Kidney epithelial cell (primary cell): Measurements from ENCODE around the gene GRIP1. TPM values are rescaled to one million over a fixed set of nuclear protein-coding genes. Genes with fewer than 3 reads are reported as not detected.

Experiments
- DNase-seq: peaks from one replicate; pipeline ENCODE4 v3.0.0-alpha.2; 2010; ENCODE audit warnings: low read depth
- H3K27me3 ChIP-seq: 2 replicates; pipeline ENCODE4 v1.6.0; 2011; ENCODE audit warnings: low read length; ENCODE audit not compliant: control insufficient read depth, insufficient read depth
- H3K36me3 ChIP-seq: 2 replicates; pipeline ENCODE4 v1.5.1; 2011; ENCODE audit warnings: low read length; ENCODE audit not compliant: control insufficient read depth, insufficient read depth
- H3K4me3 ChIP-seq: 2 replicates; pipeline ENCODE4 v1.5.1; 2011; ENCODE audit warnings: low read depth, mild to moderate bottlenecking, control low read depth, low read length
- CTCF ChIP-seq: IDR thresholded peaks from 2 replicates; pipeline ENCODE4 v1.5.1; 2011; ENCODE audit warnings: mild to moderate bottlenecking, moderate library complexity, low read length, control low read depth, inconsistent platforms; ENCODE audit not compliant: insufficient read depth, poor library complexity, severe bottlenecking
- total RNA-seq: library from RNA; depleted of rRNA; stranded (reverse); fragments of >200 nt; gene quantifications from 2 replicates; pipeline ENCODE4 v1.2.3, GENCODE V29; 2015

GRIP1 gene, protein sequence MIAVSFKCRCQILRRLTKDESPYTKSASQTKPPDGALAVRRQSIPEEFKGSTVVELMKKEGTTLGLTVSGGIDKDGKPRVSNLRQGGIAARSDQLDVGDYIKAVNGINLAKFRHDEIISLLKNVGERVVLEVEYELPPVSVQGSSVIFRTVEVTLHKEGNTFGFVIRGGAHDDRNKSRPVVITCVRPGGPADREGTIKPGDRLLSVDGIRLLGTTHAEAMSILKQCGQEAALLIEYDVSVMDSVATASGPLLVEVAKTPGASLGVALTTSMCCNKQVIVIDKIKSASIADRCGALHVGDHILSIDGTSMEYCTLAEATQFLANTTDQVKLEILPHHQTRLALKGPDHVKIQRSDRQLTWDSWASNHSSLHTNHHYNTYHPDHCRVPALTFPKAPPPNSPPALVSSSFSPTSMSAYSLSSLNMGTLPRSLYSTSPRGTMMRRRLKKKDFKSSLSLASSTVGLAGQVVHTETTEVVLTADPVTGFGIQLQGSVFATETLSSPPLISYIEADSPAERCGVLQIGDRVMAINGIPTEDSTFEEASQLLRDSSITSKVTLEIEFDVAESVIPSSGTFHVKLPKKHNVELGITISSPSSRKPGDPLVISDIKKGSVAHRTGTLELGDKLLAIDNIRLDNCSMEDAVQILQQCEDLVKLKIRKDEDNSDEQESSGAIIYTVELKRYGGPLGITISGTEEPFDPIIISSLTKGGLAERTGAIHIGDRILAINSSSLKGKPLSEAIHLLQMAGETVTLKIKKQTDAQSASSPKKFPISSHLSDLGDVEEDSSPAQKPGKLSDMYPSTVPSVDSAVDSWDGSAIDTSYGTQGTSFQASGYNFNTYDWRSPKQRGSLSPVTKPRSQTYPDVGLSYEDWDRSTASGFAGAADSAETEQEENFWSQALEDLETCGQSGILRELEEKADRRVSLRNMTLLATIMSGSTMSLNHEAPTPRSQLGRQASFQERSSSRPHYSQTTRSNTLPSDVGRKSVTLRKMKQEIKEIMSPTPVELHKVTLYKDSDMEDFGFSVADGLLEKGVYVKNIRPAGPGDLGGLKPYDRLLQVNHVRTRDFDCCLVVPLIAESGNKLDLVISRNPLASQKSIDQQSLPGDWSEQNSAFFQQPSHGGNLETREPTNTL
- total RNA-seq: 4.2 and 7.1 TPM in 2 replicates

GRCh38 chr12:66678338-66679275 is at the start of gene GRIP1:
Gene GRIP1, minus strand, starts transcription at chr12:66679076. Its CDS starts 172 bp downstream, at chr12:66678904.
- no peaks in the 10 kb centered on the region for H3K27me3 ChIP-seq
- H3K36me3 ChIP-seq: no peaks in the 10 kb centered on the region
- TF ChIP-seq CTCF: no peak
- DNase-seq: no peak
- no peak within 1 kb of the TSS for H3K4me3 ChIP-seq

DNA sequence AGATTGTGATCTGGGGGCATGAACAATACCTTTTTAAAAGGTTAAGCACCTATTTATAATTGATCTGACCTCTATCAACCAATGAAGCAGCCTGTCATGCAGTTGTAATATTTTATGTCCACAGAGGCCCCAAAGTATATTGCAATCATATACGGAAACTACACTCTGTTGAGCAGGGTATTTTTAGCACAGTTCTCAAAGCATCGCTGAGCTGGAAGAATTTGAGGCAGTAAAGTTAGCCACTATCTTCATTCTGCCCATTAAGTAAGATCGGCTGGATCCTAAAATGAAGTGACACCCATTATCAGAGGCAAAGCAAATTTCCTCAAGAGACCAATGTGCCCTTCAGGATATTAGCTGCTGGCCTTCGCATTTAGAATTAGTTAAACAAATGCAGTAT is 47.7 kb upstream of the GRIP1 start:
- Histone ChIP-seq H3K27me3 (no peaks in the 10 kb centered on the region), H3K36me3 (no peaks in the 10 kb centered on the region), H3K4me3 (no peak overlapping the region)
- no peak for TF ChIP-seq CTCF
- no peak for DNase-seq

GRCh38 chr12:66725031-66725430 is 46.2 kb upstream of the GRIP1 start:
- H3K36me3 ChIP-seq: no peaks in the 10 kb centered on the region
- no peak overlapping the region for H3K4me3 ChIP-seq
- TF ChIP-seq CTCF: no peak
- no peaks in the 10 kb centered on the region for H3K27me3 ChIP-seq
- DNase-seq: no peak

DNA sequence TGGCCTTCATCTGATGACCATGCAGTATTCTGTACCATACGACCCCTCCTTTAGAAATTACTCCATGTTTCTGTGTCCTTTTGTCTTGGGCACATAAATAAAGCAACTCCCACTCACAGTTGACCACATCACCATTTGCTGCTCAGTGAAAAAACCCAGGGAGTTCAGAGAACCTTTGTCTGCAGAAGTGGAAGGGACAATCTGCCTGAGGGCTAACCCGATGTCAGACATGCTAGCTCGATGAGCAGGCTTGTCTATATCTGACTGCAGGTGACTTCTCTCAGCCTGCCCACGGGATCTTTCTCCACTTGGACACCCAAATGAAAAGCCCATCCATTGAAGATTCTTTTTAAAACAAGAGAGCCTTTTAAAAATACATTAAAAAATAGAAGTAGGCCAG is 45.7 kb upstream of the GRIP1 start:
- TF ChIP-seq CTCF: no peak
- Histone ChIP-seq H3K27me3 (no peaks in the 10 kb centered on the region), H3K36me3 (no peaks in the 10 kb centered on the region), H3K4me3 (no peak overlapping the region)
- DNase-seq: no peak

DNA sequence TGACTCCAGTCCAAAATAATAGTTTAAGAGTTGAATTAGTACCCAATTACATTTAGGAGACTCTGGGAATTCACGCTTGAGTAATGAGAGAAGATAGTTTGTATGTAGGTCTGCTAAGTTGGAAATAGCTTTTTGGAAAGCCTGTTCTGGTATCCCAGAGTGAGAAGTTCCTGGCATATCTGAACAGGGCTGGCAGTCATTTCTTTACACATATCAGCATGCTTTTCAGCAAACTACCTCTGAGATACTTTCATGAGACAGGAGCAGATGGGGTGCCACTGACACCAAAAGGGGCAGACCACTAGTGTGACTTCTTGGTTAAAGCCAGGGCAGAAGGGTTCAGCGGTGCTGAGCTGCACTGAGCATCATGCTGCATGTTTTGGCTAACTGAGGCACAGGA is 45.1 kb upstream of the GRIP1 start:
- Histone ChIP-seq H3K36me3 (no peaks in the 10 kb centered on the region), H3K4me3 (no peak overlapping the region), H3K27me3 (no peaks in the 10 kb centered on the region)
- no peak for DNase-seq
- no peak for TF ChIP-seq CTCF
